ENCODE data around the gene SBK3.
A peak's percentile ranks its signal among the peaks of the same experiment; 100 is the strongest.
"Not testable (repeated sequence)": the region's sequence is repeated elsewhere in the genome, so short reads cannot be mapped to it uniquely, and the experiment has no call there.

The SBK3 gene

GRCh38 chr19:55586976-55587668 is 41.8 kb upstream of the SBK3 start:
- H3K27ac ChIP-seq: peak overlapping the region; percentile 70
- no peak for TF ChIP-seq ZFX (IDR thresholded peaks at IDR 0.05; ENCODE audit: borderline replicate concordance)
- no peak for TF ChIP-seq CTCF (IDR thresholded peaks at IDR 0.05)

- TF ChIP-seq ZFX (IDR thresholded peaks at IDR 0.05; ENCODE audit: borderline replicate concordance) (no peak), CTCF (IDR thresholded peaks at IDR 0.05) (no peak)
- H3K27ac ChIP-seq: no peak overlapping the region; the same call in 1 of the 2 replicates
These were observed 40.5 kb upstream of the SBK3 start for GRCh38 chr19:55585658-55586339.

- no peak overlapping the region for H3K27ac ChIP-seq
- TF ChIP-seq ZFX (IDR thresholded peaks at IDR 0.05; ENCODE audit: borderline replicate concordance): no peak
- TF ChIP-seq CTCF (IDR thresholded peaks at IDR 0.05): no peak
These were observed 39.5 kb upstream of the SBK3 start for GRCh38 chr19:55584871-55585270.

- H3K27ac ChIP-seq: not testable (repeated sequence)
These were observed 38.6 kb upstream of the SBK3 start for GRCh38 chr19:55583897-55584296.

- peak overlapping the region; percentile 92 for H3K27ac ChIP-seq
These were observed 36.9 kb upstream of the SBK3 start for GRCh38 chr19:55582284-55582683.

DNA sequence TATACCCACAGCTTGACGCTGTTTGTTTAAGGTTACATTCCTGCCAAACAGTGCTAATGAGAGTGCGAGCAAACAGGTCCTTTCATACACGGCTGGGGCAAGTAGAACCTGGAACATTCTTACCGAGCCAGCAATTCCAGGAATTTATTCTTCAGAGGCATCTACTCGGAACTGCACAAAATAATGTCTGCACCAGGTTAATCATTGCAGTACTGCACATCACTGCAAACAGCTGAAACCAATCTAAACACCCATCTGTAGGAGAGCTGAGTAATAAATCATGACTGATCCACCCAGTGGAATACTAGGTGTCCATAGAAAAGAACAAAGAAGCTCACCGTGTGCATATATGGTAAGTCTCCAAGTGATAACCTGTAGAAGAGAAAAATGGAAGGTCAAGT is 36.5 kb upstream of the SBK3 start:
- TF ChIP-seq CTCF (IDR thresholded peaks at IDR 0.05) (no peak), ZFX (IDR thresholded peaks at IDR 0.05; ENCODE audit: borderline replicate concordance) (no peak)

GRCh38 chr19:55581145-55581822 is 35.9 kb upstream of the SBK3 start:
- peak overlapping the region; percentile 92 for H3K27ac ChIP-seq
- TF ChIP-seq ZFX (IDR thresholded peaks at IDR 0.05; ENCODE audit: borderline replicate concordance): no peak
- no peak for TF ChIP-seq CTCF (IDR thresholded peaks at IDR 0.05)

More for the DNA sequence above, 36.5 kb upstream of the SBK3 start:
- H3K27ac ChIP-seq: peak overlapping the region; percentile 92

- TF ChIP-seq ZFX (IDR thresholded peaks at IDR 0.05; ENCODE audit: borderline replicate concordance) (no peak), CTCF (IDR thresholded peaks at IDR 0.05) (no peak)
- H3K27ac ChIP-seq: peak within 1 kb of the TSS; percentile 92
These were observed 35.3 kb upstream of the SBK3 start, which contains the start of gene ZNF579 for GRCh38 chr19:55580628-55581144. ZNF579 (minus strand) TSS chr19:55580848; CDS start chr19:55579639, 1,209 bp downstream.

Measured in 22Rv1 (cell line).